MG63 (cell line): ENCODE results near the gene RTKN2. TPM values are rescaled to one million over a fixed set of nuclear protein-coding genes. Genes with fewer than 3 reads are reported as not detected.

ENCODE experiments used
- DNase-seq: peaks from one replicate; pipeline ENCODE4 v3.0.0-alpha.2; 2020
- H3K27me3 ChIP-seq: fragments of 250-450 bp; sonication (Bioruptor Pico); 2 replicates; pipeline ENCODE4 v1.5.1; 2020; ENCODE audit warnings: mild to moderate bottlenecking, moderate library complexity
- H3K36me3 ChIP-seq: fragments of 250-450 bp; sonication (Bioruptor Pico); 2 replicates; pipeline ENCODE4 v1.5.1; 2020; ENCODE audit warnings: mild to moderate bottlenecking, moderate library complexity
- H3K4me3 ChIP-seq: fragments of 250-450 bp; sonication (Bioruptor Pico); 2 replicates; pipeline ENCODE4 v1.5.1; 2020; ENCODE audit warnings: mild to moderate bottlenecking, moderate library complexity
- H3K9me3 ChIP-seq: fragments of 250-450 bp; sonication (Bioruptor Pico); 2 replicates; pipeline ENCODE4 v1.5.1; 2020; ENCODE audit warnings: mild to moderate bottlenecking, moderate library complexity
- total RNA-seq: library from RNA; depleted of rRNA; stranded (reverse); fragments of >200 nt; shearing (Covaris generic); gene quantifications from 2 replicates; pipeline ENCODE4 v1.2.3, GENCODE V29; 2014; ENCODE audit warnings: low replicate concordance

Gene RTKN2
- total RNA-seq, 1 experiment from 2014 or later, result 2.7 TPM

DNA sequence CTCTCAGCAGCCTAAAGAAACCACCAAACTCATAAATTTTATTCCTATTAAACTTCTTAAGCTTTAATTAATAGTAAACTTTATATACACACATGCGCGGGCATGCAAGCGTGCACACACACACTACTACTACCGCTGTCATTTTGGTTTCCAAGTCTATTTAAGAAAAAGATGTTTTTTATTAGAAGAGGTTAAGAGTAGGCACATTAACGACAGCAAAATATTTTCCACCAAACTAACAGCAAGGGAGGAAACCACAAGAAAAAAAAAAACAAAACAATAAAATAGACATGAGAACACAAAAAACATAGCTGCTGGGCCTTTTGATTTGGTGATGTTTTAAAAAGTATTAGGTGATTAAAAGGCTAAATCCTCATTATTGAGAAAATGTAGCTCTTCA, 28.6 kb downstream of the RTKN2 start:
- no peaks in the 10 kb centered on the region for H3K36me3 ChIP-seq
- DNase-seq, result no peak
- H3K9me3 ChIP-seq, result no peaks in the 10 kb centered on the region
- H3K4me3 ChIP-seq, result no peak overlapping the region
- no peaks in the 10 kb centered on the region for H3K27me3 ChIP-seq

DNA sequence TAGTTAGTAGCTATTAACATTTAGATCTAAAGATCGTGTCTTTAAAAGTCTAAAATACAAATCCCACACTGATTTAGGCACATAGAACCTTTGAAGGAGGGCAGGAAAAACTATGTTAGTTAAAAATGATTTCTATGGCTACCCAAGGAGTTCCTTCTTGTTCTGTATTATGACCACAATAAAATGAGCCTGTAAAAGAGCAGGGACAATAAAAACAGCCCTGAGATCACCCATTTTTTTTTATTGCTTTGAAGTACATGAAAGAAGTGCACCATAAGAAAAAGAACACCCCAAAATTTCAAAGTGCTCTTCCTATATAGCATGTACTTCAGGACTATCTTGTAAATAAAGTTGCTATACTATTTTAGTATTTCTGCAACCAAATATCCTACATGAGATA, 29.8 kb downstream of the RTKN2 start:
- H3K36me3 ChIP-seq, result no peaks in the 10 kb centered on the region
- H3K9me3 ChIP-seq, result no peaks in the 10 kb centered on the region
- no peak for DNase-seq
- no peaks in the 10 kb centered on the region for H3K27me3 ChIP-seq
- no peak overlapping the region for H3K4me3 ChIP-seq

DNA sequence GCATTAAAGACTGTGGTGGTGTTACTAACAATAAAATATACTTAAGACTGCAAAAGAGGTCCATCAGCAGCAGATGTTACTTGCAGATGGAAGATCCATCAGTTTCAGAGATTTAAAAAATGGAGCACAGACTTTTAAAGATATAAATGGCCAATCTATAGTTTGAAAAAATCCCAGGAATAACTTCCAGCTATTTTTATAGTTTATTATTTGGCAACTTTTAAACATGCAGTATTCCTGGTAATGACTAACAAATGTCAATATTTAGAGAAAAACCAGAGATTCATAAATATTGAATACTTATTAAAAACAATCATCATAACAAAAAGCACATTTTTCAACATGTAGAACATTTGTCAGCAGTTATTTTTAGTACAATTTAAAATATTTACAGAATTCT, 30.7 kb downstream of the RTKN2 start:
- H3K27me3 ChIP-seq, result no peaks in the 10 kb centered on the region
- H3K36me3 ChIP-seq, result no peaks in the 10 kb centered on the region
- DNase-seq, result no peak
- H3K4me3 ChIP-seq, result no peak overlapping the region
- H3K9me3 ChIP-seq, result no peaks in the 10 kb centered on the region

DNA sequence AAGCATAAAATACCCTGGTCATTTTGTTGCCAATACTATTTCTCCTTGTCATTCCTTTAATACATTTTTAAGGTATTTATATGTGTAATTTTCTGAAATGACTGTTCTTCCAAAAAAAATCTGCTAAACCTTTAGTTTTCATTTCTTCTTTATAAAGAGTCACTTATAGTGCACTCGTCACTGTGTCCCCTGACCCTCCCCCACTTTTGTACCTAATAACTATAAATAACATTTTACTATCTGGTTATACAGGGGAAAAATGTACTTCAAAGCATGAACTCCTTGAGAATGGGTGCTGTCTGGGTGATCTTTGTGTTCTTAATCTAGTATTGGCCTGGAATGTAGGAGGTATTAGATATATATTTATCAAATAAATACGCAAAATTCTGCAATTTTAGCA, 31.1 kb downstream of the RTKN2 start:
- Histone ChIP-seq H3K36me3 (no peaks in the 10 kb centered on the region), H3K4me3 (no peak overlapping the region), H3K9me3 (no peaks in the 10 kb centered on the region), H3K27me3 (no peaks in the 10 kb centered on the region)
- DNase-seq, result no peak

DNA sequence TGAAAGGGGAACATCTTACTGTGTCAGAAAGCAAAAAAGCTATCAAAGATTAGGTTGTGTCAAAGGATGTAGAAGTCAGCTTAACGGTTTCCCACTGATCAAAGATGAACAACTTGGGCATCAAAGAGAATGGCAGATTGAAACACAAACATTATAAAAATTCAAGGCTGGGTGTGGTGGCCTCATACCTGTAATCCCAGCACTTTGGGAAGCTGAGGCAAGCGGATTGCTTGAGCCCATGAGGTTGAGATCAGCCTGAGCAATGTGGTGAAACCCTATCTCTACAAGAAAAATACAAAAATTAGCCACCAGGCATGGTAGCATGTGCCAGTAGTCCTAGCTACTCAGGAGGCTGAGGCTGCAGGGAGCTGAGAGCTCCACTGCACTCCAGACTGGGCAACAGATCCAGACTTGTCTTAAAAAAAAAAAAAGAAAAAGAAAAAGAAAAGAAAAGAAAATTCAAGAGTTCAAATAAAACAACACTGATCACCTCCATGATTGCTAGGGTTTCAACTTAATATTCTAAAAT, 34.5 kb downstream of the RTKN2 start:
- DNase-seq, result no peak
- Histone ChIP-seq H3K9me3 (no peaks in the 10 kb centered on the region), H3K36me3 (no peaks in the 10 kb centered on the region; the same call in 1 of the 2 replicates), H3K4me3 (no peak overlapping the region), H3K27me3 (no peaks in the 10 kb centered on the region)

DNA sequence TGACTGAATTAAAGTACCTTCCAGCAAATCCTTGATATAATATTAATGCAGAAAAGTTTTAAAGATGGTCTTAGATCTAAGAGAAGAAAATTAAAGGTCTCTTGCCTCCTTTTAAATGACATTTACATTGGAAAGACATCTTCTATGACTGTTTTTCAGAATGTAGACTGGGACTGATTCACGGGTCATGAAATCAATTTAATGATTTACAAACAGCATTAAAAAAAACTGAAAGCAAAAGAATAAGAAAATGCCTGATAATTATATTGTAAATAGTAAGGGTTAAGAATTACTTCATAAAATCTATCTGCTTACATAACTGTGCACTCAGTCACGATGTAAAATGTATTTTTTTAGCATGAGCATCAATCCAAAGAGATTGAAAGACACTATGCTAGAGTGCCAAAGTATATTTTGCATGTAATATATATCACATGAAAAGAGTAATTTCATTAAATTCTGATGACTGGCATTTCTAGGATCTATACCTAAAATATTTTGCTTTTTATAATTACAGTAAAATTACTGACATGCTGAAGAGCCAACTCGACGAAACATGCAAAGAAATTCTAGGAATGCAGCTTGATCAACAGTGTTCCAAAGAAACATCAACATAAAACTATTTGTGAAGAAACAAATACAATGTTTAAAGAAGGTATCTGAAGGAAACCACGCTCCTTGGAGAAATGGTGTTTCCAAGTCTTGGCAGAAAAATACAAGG, 35.1 kb downstream of the RTKN2 start:
- no peak for DNase-seq
- Histone ChIP-seq H3K9me3 (no peaks in the 10 kb centered on the region), H3K27me3 (no peaks in the 10 kb centered on the region), H3K36me3 (no peaks in the 10 kb centered on the region; the same call in 1 of the 2 replicates), H3K4me3 (no peak overlapping the region)

DNA sequence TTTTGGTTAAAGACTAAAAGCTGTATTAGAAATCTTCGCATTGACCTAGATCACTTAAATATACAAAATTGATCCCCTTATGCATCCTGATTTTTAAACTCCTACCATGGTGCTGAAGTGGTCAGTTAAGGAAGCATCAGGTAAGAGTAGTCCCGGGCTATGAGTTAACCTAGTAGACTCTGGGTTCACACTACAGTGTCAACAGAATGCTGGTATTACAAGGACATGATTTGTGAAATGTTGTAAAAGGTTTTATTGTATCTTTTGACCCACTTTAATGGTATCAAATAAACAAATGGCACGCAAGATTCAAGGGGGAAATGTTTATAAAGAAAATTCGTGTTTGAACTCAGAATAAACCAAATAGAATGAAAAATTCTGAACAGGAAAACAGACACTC, 36.8 kb downstream of the RTKN2 start:
- H3K27me3 ChIP-seq, result no peaks in the 10 kb centered on the region
- no peaks in the 10 kb centered on the region for H3K9me3 ChIP-seq
- H3K4me3 ChIP-seq, result no peak overlapping the region
- no peaks in the 10 kb centered on the region; the same call in 1 of the 2 replicates for H3K36me3 ChIP-seq
- DNase-seq, result no peak

DNA sequence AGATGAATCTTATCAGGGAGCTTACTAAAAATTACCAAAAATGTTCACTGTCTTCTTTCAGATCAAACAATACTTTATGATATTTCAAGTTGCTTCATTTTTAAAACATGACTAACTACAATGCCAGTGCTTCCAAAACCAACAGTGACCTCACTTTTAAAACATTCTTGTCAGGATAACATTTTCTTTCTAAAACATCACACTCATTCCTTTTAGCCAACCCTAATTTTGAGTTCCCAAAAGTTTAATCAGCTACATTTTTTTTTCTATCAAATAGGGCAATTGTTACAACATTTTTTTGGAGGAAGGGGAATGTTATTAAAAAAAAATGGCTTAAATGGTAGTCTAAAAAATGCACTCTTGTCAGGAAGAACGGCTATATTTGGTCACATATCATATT, 37.3 kb downstream of the RTKN2 start:
- DNase-seq, result no peak
- no peaks in the 10 kb centered on the region; the same call in 1 of the 2 replicates for H3K36me3 ChIP-seq
- H3K4me3 ChIP-seq, result no peak overlapping the region
- no peaks in the 10 kb centered on the region for H3K27me3 ChIP-seq
- no peaks in the 10 kb centered on the region for H3K9me3 ChIP-seq

DNA sequence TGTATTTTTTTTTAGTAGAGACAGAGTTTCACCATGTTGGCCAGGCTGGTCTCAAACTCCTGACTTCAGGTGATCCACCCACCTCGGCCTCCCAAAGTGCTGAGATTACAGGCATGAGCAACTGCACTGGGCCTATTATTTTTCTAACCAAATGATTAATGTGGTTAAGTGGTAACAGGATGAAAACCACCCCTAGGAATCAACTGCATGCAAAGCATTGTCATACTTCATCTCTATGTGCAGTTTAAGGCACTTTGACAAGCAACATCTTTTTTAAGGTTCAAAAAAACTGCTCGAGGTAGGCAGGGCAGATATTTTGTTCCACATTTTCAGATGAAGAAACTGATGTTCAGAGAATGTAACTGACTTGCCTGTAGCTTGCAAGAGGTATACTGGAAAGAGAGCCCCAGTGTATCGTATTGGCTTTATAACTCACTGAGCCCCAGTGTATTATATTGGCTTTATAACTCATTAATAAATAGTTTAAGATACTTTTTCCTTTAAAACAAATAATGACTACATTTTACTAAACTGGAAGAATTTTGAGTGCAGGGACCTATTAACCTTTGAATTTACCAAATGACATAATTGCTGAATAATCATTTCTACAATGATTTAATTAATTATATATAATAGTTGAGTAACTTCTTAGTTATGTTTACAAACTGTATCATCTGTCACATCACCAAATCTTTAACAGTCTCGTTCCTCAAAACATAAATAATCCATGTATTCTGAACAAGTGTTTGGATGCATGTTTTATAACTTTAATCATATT, 38.1 kb downstream of the RTKN2 start:
- H3K9me3 ChIP-seq, result no peaks in the 10 kb centered on the region
- no peaks in the 10 kb centered on the region; the same call in 1 of the 2 replicates for H3K36me3 ChIP-seq
- no peak for DNase-seq
- H3K27me3 ChIP-seq, result no peaks in the 10 kb centered on the region
- no peak overlapping the region for H3K4me3 ChIP-seq

DNA sequence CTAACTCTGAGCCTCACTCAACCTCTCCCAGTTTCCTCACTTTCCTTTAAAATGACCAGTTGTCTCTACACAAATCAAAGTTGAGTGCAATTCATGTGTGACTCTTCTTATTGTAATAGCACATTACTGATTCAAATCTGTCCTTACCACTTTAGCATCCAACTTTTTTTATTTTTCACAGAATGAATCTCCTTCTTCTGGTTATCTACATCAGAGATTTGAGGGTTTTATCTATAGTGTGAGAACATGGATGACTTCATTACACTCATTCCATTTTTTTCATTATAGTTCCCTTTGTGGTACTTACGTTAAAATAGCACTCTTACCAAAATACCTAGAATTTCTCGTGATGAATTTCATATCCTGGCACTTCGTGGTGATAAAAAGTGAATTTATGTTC, 43.3 kb downstream of the RTKN2 start:
- no peak for DNase-seq
- no peaks in the 10 kb centered on the region for H3K9me3 ChIP-seq
- H3K27me3 ChIP-seq, result no peaks in the 10 kb centered on the region
- no peak overlapping the region for H3K4me3 ChIP-seq
- H3K36me3 ChIP-seq, result no peaks in the 10 kb centered on the region; the same call in 1 of the 2 replicates

DNA sequence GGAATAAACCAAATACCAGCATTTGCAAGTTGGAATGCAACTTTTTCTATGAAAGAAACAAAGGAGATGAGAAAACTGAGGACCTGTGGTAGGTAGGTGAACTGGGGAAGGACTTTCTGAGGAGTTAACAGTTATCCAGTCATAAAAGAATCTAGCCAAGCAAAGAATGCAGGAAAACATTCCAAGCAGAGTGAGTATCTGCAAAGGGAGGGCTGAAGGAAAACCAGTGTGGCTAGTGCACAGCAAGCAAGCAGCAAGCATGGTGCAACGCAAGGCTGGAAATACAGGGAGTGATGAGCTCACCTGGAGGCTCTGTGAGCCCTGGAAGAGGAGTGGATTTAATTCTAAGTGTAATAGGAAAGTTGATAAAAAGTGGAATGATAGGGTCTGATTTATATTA, 44.0 kb downstream of the RTKN2 start:
- Histone ChIP-seq H3K27me3 (no peaks in the 10 kb centered on the region), H3K9me3 (no peaks in the 10 kb centered on the region), H3K36me3 (no peaks in the 10 kb centered on the region; the same call in 1 of the 2 replicates), H3K4me3 (no peak overlapping the region)
- DNase-seq, result peak; percentile 34

DNA sequence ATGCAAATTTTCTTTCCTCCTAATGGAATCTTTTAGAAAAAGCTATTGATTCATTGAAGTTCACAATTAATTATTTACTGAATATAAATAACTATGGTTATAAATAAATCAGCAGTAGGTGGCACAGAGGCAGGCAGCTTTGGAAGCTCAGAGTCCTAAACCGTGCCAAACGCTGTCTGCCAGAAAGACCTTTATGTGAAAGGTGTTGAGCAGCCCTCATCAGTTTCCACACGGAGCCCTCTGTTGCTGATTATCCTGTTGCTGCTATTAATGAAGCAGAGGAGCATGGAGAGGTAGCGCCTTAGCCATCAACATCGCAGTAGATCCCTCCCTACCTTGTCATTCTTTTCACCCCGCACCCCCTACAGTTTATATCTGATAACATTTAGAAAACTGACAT, 51.0 kb downstream of the RTKN2 start:
- Histone ChIP-seq H3K36me3 (no peaks in the 10 kb centered on the region), H3K4me3 (no peak overlapping the region), H3K27me3 (no peaks in the 10 kb centered on the region), H3K9me3 (no peaks in the 10 kb centered on the region)
- DNase-seq, result no peak

DNA sequence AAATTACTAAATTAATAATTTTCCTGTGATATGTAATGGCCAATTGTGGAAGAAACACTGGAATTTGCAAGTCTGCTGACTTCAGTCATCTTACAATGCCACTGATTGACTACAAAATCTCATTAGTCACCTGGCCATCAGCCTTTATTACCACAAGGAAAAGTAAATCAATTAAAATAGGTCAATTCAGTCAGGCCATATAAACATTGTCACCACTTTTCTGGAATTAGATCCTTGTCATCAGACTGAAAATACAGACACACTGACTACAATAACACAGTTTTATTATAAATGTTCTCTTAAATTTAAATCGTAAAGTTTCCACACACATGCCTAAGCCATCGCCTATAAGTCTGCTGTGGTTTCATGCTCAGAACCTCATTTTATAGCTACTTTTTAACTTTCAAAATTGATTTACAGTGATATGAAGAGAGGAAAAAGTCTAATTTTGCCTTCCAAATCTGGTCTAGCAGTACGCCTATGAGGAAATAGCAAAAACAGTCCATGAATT, 54.2 kb downstream of the RTKN2 start:
- no peak overlapping the region for H3K4me3 ChIP-seq
- H3K36me3 ChIP-seq, result no peaks in the 10 kb centered on the region
- no peaks in the 10 kb centered on the region for H3K27me3 ChIP-seq
- H3K9me3 ChIP-seq, result no peaks in the 10 kb centered on the region
- DNase-seq, result no peak

DNA sequence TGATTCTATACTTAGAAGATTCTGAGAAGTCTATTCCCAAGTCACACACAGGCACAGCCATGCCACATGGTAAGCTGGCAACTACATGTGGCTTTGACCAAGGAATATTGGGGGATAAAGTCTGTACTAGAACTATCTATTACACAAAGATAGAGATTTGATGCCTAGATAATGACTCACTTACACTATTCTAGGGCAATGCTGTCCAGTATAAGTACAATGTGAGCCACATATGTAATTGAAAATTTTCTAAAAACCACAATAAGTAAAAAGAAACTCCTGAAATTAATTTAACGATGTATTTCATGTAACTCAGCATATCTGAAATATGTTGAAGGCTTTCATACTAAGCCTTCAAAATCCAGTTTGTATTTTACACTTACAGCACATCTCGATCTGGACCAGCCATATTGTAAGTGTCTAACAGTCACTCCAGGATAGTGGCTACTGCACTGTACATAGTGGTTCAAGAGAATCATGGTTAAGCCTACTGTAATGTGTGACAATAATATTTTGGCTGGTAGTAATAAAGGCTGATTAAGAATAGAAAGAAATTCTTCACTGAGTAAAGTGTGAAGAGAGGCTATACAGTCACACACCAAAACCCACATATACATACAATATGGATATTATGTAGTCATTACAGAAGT, 62.8 kb downstream of the RTKN2 start:
- no peaks in the 10 kb centered on the region for H3K27me3 ChIP-seq
- H3K4me3 ChIP-seq, result no peak overlapping the region
- H3K9me3 ChIP-seq, result no peaks in the 10 kb centered on the region
- DNase-seq, result no peak
- H3K36me3 ChIP-seq, result no peaks in the 10 kb centered on the region

DNA sequence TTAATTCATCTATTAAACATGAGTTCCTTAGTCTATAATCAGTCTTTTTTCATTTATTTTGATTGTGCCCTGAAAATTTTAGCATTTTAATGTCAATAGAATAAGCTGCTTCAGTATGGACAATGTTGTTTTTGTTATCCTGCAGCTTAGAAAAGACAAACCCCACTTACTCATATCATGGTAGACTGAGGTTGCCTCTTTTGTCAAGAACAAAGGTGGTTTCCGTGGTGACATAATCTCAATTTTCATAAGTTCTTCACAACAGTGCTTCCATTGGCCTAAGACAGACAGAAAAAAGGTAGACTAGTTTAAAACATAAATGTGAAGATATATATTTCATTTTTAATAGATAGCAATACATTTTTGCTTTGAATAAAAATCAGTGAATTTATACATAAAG, 69.1 kb downstream of the RTKN2 start:
- DNase-seq, result no peak
- Histone ChIP-seq H3K27me3 (no peaks in the 10 kb centered on the region), H3K36me3 (no peaks in the 10 kb centered on the region), H3K9me3 (no peaks in the 10 kb centered on the region), H3K4me3 (no peak overlapping the region)

DNA sequence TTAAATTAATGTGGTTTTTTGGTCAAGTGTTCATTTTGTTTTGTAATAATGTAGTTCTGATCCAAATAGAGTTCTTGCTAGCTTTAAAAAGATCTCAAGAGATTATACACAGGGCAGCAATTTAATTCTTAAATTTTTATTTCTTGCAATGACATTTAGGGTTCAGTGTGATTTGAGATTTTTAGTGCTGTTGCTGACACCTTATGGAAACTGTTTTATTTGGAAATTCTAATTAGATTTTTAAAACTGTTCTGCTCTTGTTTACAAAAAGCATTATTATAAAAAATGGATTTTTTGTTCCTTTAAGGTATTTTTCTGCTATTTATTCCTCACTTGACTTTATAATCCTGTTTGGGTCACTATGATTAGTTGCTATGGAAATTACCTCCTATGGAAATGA, 72.1 kb downstream of the RTKN2 start:
- Histone ChIP-seq H3K27me3 (no peaks in the 10 kb centered on the region), H3K9me3 (no peaks in the 10 kb centered on the region), H3K36me3 (no peaks in the 10 kb centered on the region), H3K4me3 (no peak overlapping the region)
- DNase-seq, result no peak

DNA sequence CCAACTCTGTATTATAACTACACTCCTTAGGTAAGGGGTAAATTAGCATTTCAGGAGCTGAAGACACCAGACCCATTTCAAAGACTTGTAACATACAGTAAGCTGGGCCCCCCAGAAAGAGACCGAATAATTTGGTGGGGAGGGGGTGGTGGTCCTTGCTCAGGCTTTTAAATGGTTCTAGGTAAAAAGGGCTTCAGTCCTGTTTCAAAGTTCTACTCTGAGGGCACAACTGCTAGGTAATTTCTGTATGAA, 73.0 kb downstream of the RTKN2 start:
- DNase-seq, result no peak
- H3K27me3 ChIP-seq, result no peaks in the 10 kb centered on the region
- H3K9me3 ChIP-seq, result no peaks in the 10 kb centered on the region
- no peak overlapping the region for H3K4me3 ChIP-seq
- no peaks in the 10 kb centered on the region for H3K36me3 ChIP-seq
